Colonic mucosa (tissue), 4 donors: ENCODE measurements around the gene CENPM. TPM values are rescaled to one million over a fixed set of nuclear protein-coding genes. Genes with fewer than 3 reads are reported as not detected.

Experiments used
- DNase-seq: peaks from one replicate; pipeline ENCODE4 v3.0.0-alpha.2; 2020
- H3K27ac ChIP-seq: fragments of 200-600 bp; one replicate; pipeline ENCODE4 v1.8.0; 2021
- H3K27me3 ChIP-seq: fragments of 200-600 bp; one replicate; pipeline ENCODE4 v1.8.0; 2021
- H3K36me3 ChIP-seq: fragments of 200-600 bp; one replicate; pipeline ENCODE4 v1.8.0; 2021
- H3K4me1 ChIP-seq: fragments of 200-600 bp; one replicate; pipeline ENCODE4 v1.8.0; 2021; ENCODE audit warnings: mild to moderate bottlenecking
- H3K4me3 ChIP-seq: fragments of 200-600 bp; one replicate; pipeline ENCODE4 v1.8.0; 2021
- H3K9ac ChIP-seq, 2 donors: one replicate each; pipeline ENCODE4 v1.7.0; 2013; ENCODE audit warnings: control low read depth in 2 of 2, low read depth in 2 of 2, low read length in 2 of 2
- H3K9me3 ChIP-seq: fragments of 200-600 bp; one replicate; pipeline ENCODE4 v1.8.0; 2021
- CTCF ChIP-seq: fragments of 200-600 bp; IDR thresholded peaks from one replicate; pipeline ENCODE4 v1.8.0; 2022; ENCODE audit warnings: antibody characterized with exemption, mild to moderate bottlenecking
- intact Hi-C: fragments of 100-400 bp; cut with DNase I; formaldehyde crosslinking; loops from one replicate; pipeline ENCODE4 v1.14.1; 2022
- total RNA-seq, 2 donors: library from RNA; stranded (reverse); fragmentation: NEBNext Ultra II Directional in 1 of 2; extraction: Animal tissue kit (Norgen Biotek cat#: 25700) in 1 of 2; gene quantifications; one replicate each; pipeline ENCODE4 v1.2.1, GENCODE V29; 2021
- donor health status: healthy.
- donor health status: DM: no; HTN: no; CAD: no.
- donor health status: DM: no; HTN: no; CAD: no.

Gene CENPM
- total RNA-seq, 2 donors from 2014 or later = 13.7 to 64.3 TPM

- Histone ChIP-seq H3K9me3 (no peaks in the 10 kb centered on the region), H3K36me3 (peaks cover under 1% of the 10 kb centered on the region), H3K27me3 (peaks cover 16% of the 10 kb centered on the region), H3K4me1 (peaks cover 3% of the 10 kb centered on the region), H3K9ac (no peak overlapping the region), H3K27ac (no peak overlapping the region), H3K4me3 (no peak overlapping the region)
- no peak for TF ChIP-seq CTCF
- intact Hi-C loops = no loop called here
- no peak for DNase-seq
Measured at GRCh38 chr22:41905411-41906202, 41.3 kb downstream of the CENPM start.

- intact Hi-C loops = no loop called here
- H3K9ac ChIP-seq = no peak overlapping the region
- H3K4me1 ChIP-seq = no peaks in the 10 kb centered on the region
- H3K9me3 ChIP-seq = no peaks in the 10 kb centered on the region
- no peak for TF ChIP-seq CTCF
- H3K4me3 ChIP-seq = no peak overlapping the region
- peaks cover 8% of the 10 kb centered on the region for H3K27me3 ChIP-seq
- no peak for DNase-seq
- H3K27ac ChIP-seq = no peak overlapping the region
- H3K36me3 ChIP-seq = peaks cover 7% of the 10 kb centered on the region
Measured at GRCh38 chr22:41904450-41905410, 42.2 kb downstream of the CENPM start.

GRCh38 chr22:41902932-41903421 is 44.0 kb downstream of the CENPM start:
- no peaks in the 10 kb centered on the region for H3K27me3 ChIP-seq
- no peaks in the 10 kb centered on the region for H3K9me3 ChIP-seq
- H3K27ac ChIP-seq = no peak overlapping the region
- H3K9ac ChIP-seq = no peak overlapping the region
- peaks cover 16% of the 10 kb centered on the region for H3K36me3 ChIP-seq
- DNase-seq = no peak
- intact Hi-C loops = no loop called here
- no peak overlapping the region for H3K4me3 ChIP-seq
- no peak for TF ChIP-seq CTCF
- no peaks in the 10 kb centered on the region for H3K4me1 ChIP-seq

GRCh38 chr22:41902016-41902415 is 44.9 kb downstream of the CENPM start:
- intact Hi-C loops = no loop called here
- Histone ChIP-seq H3K4me1 (no peaks in the 10 kb centered on the region), H3K9me3 (no peaks in the 10 kb centered on the region), H3K36me3 (peaks cover 18% of the 10 kb centered on the region), H3K9ac (no peak overlapping the region), H3K27me3 (no peaks in the 10 kb centered on the region), H3K27ac (no peak overlapping the region), H3K4me3 (no peak overlapping the region)
- no peak for DNase-seq
- no peak for TF ChIP-seq CTCF

- intact Hi-C loops = no loop called here
- Histone ChIP-seq H3K27me3 (no peaks in the 10 kb centered on the region), H3K4me3 (no peak overlapping the region), H3K36me3 (peaks cover 27% of the 10 kb centered on the region), H3K9ac (no peak overlapping the region), H3K4me1 (no peaks in the 10 kb centered on the region), H3K9me3 (no peaks in the 10 kb centered on the region), H3K27ac (no peak overlapping the region)
- no peak for DNase-seq
- no peak for TF ChIP-seq CTCF
Measured at GRCh38 chr22:41900652-41901312, 46.2 kb downstream of the CENPM start.
